Gastroesophageal sphincter (tissue), 3 donors: ENCODE results near the gene NLGN1.

Experiments
- CTCF ChIP-seq, 4 experiments: fragments of 200-600 bp in 2 of 4; fragments of 450-650 bp in 2 of 4; sonication (generic) in 1 of 4; IDR thresholded peaks; one replicate each; pipeline ENCODE4 v1.5.1; 2017 to 2019; ENCODE audit warnings: antibody characterized with exemption in 4 of 4, mild to moderate bottlenecking in 2 of 4, moderate library complexity in 2 of 4
- POLR2A ChIP-seq, 2 donors: fragments of 450-650 bp; IDR thresholded peaks; one replicate each; pipeline ENCODE4 v1.6.1; 2017; ENCODE audit warnings: antibody characterized with exemption in 2 of 2, mild to moderate bottlenecking in 2 of 2, moderate library complexity in 1 of 2

DNA sequence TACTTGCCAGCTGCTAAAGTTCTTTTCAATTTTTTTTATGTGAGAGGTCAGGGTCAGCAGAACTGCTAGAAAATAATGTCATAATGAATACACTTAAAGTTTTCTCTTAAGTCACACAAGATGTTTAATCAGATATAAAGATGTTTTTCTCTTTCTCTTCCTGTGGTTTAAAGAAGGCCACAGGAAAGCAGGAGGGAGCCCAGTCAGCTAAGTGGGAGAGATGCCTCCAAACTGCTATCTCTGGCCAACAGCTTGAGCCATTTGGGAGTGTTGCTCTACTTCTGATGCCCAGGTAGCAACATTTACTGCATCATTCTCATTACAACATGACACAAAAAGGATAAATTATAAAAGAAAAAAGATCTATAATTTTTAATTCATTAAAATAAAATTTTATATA lies 45.7 kb upstream of the NLGN1 start:
- no peak for TF ChIP-seq POLR2A (IDR thresholded peaks at IDR 0.05)
- TF ChIP-seq CTCF (IDR thresholded peaks at IDR 0.05): no peak
